HepG2 (cell line): ENCODE results near the gene BAHCC1. TPM values are rescaled to one million over a fixed set of nuclear protein-coding genes. Genes with fewer than 3 reads are reported as not detected.
A peak's percentile ranks its signal among the peaks of the same experiment; 100 is the strongest.

Source experiments
- ARID4A ChIP-seq: sonication (generic); formaldehyde crosslinking; IDR thresholded peaks from 2 replicates; pipeline ENCODE4 v1.5.0; 2020; ENCODE audit warnings: mild to moderate bottlenecking, missing genetic modification reagents, borderline replicate concordance
- GPBP1L1 ChIP-seq: sonication (generic); formaldehyde crosslinking; IDR thresholded peaks from 2 replicates; pipeline ENCODE4 v1.5.0; 2020; ENCODE audit warnings: mild to moderate bottlenecking, missing genetic modification reagents
- LBX2 ChIP-seq: sonication (generic); formaldehyde crosslinking; IDR thresholded peaks from 2 replicates; pipeline ENCODE4 v1.5.0; 2020; ENCODE audit warnings: missing genetic modification reagents, mild to moderate bottlenecking, borderline replicate concordance
- PTBP1 ChIP-seq: fragments of 200-400 bp; formaldehyde crosslinking; IDR thresholded peaks from 2 replicates; pipeline ENCODE4 v1.6.1; 2018; ENCODE audit warnings: low read length, low read depth; ENCODE audit not compliant: poor library complexity, severe bottlenecking
- SALL2 ChIP-seq: sonication (generic); formaldehyde crosslinking; IDR thresholded peaks from 2 replicates; pipeline ENCODE4 v1.8.1; 2023; ENCODE audit warnings: mild to moderate bottlenecking, missing genetic modification reagents, inconsistent platforms
- SNAPC2 ChIP-seq: sonication (generic); formaldehyde crosslinking; IDR thresholded peaks from 2 replicates; pipeline ENCODE4 v1.8.1; 2022; ENCODE audit warnings: mild to moderate bottlenecking, missing genetic modification reagents
- TMF1 ChIP-seq: sonication (generic); formaldehyde crosslinking; IDR thresholded peaks from 2 replicates; pipeline ENCODE4 v1.8.1; 2022; ENCODE audit warnings: low read depth, missing genetic modification reagents
- ZBTB37 ChIP-seq: sonication (generic); formaldehyde crosslinking; IDR thresholded peaks from 2 replicates; pipeline ENCODE4 v1.4.0; 2020; ENCODE audit warnings: mild to moderate bottlenecking, missing genetic modification reagents
- ZNF142 ChIP-seq: sonication (generic); formaldehyde crosslinking; IDR thresholded peaks from 2 replicates; pipeline ENCODE4 v1.4.0; 2020; ENCODE audit warnings: missing genetic modification reagents
- ZNF274 ChIP-seq: sonication (generic); formaldehyde crosslinking; IDR thresholded peaks from 2 replicates; pipeline ENCODE4 v1.5.1; 2020; ENCODE audit warnings: mild to moderate bottlenecking, missing genetic modification reagents
- ZNF350 ChIP-seq: sonication (generic); formaldehyde crosslinking; IDR thresholded peaks from 2 replicates; pipeline ENCODE4 v1.4.0; 2020; ENCODE audit warnings: mild to moderate bottlenecking, low read depth, missing genetic modification reagents, borderline replicate concordance
- ZNF75D ChIP-seq: sonication (generic); formaldehyde crosslinking; IDR thresholded peaks from 2 replicates; pipeline ENCODE4 v1.8.1; 2023; ENCODE audit warnings: missing genetic modification reagents, mild to moderate bottlenecking, borderline replicate concordance
- polyA plus RNA-seq, 8 experiments: library from polyadenylated mRNA; depleted of rRNA in 3 of 8; stranded (reverse) in 7 of 8; unstranded in 1 of 8; fragments of >200 nt; fragmentation: Illumina TruSeq in 4 of 8; extraction: Trizol in 4 of 8; gene quantifications; 2 replicates each; pipeline versions ENCODE4 v1.2.1 to v1.2.3, GENCODE V29; 2011 to 2016; ENCODE audit warnings: low read depth in 4 of 8, missing spikeins in 1 of 8, mixed read lengths in 1 of 8; ENCODE audit not compliant: insufficient read depth in 1 of 8
- total RNA-seq, 5 experiments: library from RNA; depleted of rRNA; stranded (reverse); fragments of >200 nt; fragmentation: Illumina TruSeq; extraction: Trizol; gene quantifications; 2 replicates each; pipeline ENCODE4 v1.2.3, GENCODE V29; 2016; ENCODE audit warnings: low read depth in 1 of 5

The BAHCC1 gene
- total and polyA plus RNA-seq, 2 of the 13 experiments (the other 11 are each of a cell fraction or from before 2014, with no cell fraction given): 1.4 to 1.7 TPM

GRCh38 chr17:81513372-81513752 lies 118.1 kb downstream of the BAHCC1 start (continued):
- TF ChIP-seq ZNF75D (CRISPR knock-in tag) (no peak), LBX2 (CRISPR knock-in tag) (no peak), ZNF350 (CRISPR knock-in tag) (0 out of 2 replicates have a peak, but pooled peaks have one; percentile 83), ARID4A (CRISPR knock-in tag) (0 out of 2 replicates have a peak, but pooled peaks have one; percentile 69), ZNF142 (CRISPR knock-in tag) (0 out of 2 replicates have a peak, but pooled peaks have one; percentile 10), GPBP1L1 (CRISPR knock-in tag) (no peak), ZNF274 (0 out of 2 replicates have a peak, but pooled peaks have one; percentile 72), ZBTB37 (peak; percentile 41; the same call in 1 of the 2 replicates), SALL2 (CRISPR knock-in tag) (0 out of 2 replicates have a peak, but pooled peaks have one; percentile 34), TMF1 (CRISPR knock-in tag) (no peak), PTBP1 (no peak), SNAPC2 (CRISPR knock-in tag) (no peak)
